RPMI7951 (cell line): ENCODE data around the gene CNTRL. TPM values are rescaled to one million over a fixed set of nuclear protein-coding genes. Genes with fewer than 3 reads are reported as not detected.
A peak's percentile ranks its signal among the peaks of the same experiment; 100 is the strongest.
"Not testable (repeated sequence)": the region's sequence is repeated elsewhere in the genome, so short reads cannot be mapped to it uniquely, and the experiment has no call there.

Experiments used
- DNase-seq: peaks from one replicate; pipeline ENCODE4 v3.0.0-alpha.2; 2012; ENCODE audit warnings: low read depth
- total RNA-seq: library from RNA; depleted of rRNA; stranded (reverse); fragments of >200 nt; shearing (Covaris generic); gene quantifications from 2 replicates; pipeline ENCODE4 v1.2.3, GENCODE V29; 2014; rRNA removed

CNTRL gene
- total RNA-seq = 16.9 and 19.5 TPM in 2 replicates

- DNase-seq = peak; percentile 89
Measured at GRCh38 chr9:121074370-121075250, at the start of gene CNTRL. TSS of gene CNTRL (plus strand) at chr9:121074955. CDS start at chr9:121088327, 13,372 bp downstream.

- DNase-seq = no peak
Measured at GRCh38 chr9:121026260-121026691, 48.5 kb upstream of the CNTRL start.

GRCh38 chr9:121026768-121027167, 48.0 kb upstream of the CNTRL start:
- DNase-seq = no peak

- DNase-seq = not testable (repeated sequence)
Measured at GRCh38 chr9:121028285-121028684, 46.5 kb upstream of the CNTRL start.

GRCh38 chr9:121029469-121029868, 45.3 kb upstream of the CNTRL start:
- DNase-seq = no peak

GRCh38 chr9:121034529-121034928, 40.2 kb upstream of the CNTRL start:
- DNase-seq = no peak

GRCh38 chr9:121035717-121036116, 39.0 kb upstream of the CNTRL start:
- peak; percentile 29 for DNase-seq

GRCh38 chr9:121038362-121038761, 36.4 kb upstream of the CNTRL start:
- no peak for DNase-seq

- DNase-seq = no peak
Measured at GRCh38 chr9:121038804-121039203, 36.0 kb upstream of the CNTRL start.

GRCh38 chr9:121048175-121048574, 26.6 kb upstream of the CNTRL start:
- no peak for DNase-seq

- no peak for DNase-seq
Measured at GRCh38 chr9:121048618-121049017, 26.1 kb upstream of the CNTRL start.

GRCh38 chr9:121050128-121050988, 24.4 kb upstream of the CNTRL start, which contains the start of gene C5:
TSS of gene C5 (minus strand) at chr9:121050275. CDS start at chr9:121050246, 29 bp downstream.
- no peak for DNase-seq

GRCh38 chr9:121053544-121053943, 21.2 kb upstream of the CNTRL start:
- no peak for DNase-seq

- peak; percentile 23 for DNase-seq
Measured at GRCh38 chr9:121055642-121056143, 19.1 kb upstream of the CNTRL start.

- no peak for DNase-seq
Measured at GRCh38 chr9:121057821-121058220, 16.9 kb upstream of the CNTRL start.

GRCh38 chr9:121059513-121059912, 15.2 kb upstream of the CNTRL start:
- no peak for DNase-seq

- DNase-seq = peak; percentile 59
Measured at GRCh38 chr9:121059998-121060636, 14.6 kb upstream of the CNTRL start.

- DNase-seq = no peak
Measured at GRCh38 chr9:121066850-121067249, 7.9 kb upstream of the CNTRL start.

GRCh38 chr9:121067640-121068039, 7.1 kb upstream of the CNTRL start:
- no peak for DNase-seq

- no peak for DNase-seq
Measured at GRCh38 chr9:121069396-121069795, 5.4 kb upstream of the CNTRL start.

- DNase-seq = no peak
Measured at GRCh38 chr9:121071370-121071755, 3.4 kb upstream of the CNTRL start.
